GM12875 (cell line): Measurements from ENCODE around the gene ZACN.

Experiments
- H3K4me3 ChIP-seq: one replicate; pipeline ENCODE4 v1.5.1; 2011; ENCODE audit warnings: low read depth, low read length, control low read depth
- TF ChIP-seq, protein P1 (sequence below): IDR thresholded peaks from 2 replicates; pipeline ENCODE4 v1.5.1; 2011; ENCODE audit warnings: low read depth, mild to moderate bottlenecking, control low read depth, inconsistent platforms, low read length, moderate library complexity, borderline replicate concordance; ENCODE audit not compliant: insufficient read depth

The ZACN gene

DNA sequence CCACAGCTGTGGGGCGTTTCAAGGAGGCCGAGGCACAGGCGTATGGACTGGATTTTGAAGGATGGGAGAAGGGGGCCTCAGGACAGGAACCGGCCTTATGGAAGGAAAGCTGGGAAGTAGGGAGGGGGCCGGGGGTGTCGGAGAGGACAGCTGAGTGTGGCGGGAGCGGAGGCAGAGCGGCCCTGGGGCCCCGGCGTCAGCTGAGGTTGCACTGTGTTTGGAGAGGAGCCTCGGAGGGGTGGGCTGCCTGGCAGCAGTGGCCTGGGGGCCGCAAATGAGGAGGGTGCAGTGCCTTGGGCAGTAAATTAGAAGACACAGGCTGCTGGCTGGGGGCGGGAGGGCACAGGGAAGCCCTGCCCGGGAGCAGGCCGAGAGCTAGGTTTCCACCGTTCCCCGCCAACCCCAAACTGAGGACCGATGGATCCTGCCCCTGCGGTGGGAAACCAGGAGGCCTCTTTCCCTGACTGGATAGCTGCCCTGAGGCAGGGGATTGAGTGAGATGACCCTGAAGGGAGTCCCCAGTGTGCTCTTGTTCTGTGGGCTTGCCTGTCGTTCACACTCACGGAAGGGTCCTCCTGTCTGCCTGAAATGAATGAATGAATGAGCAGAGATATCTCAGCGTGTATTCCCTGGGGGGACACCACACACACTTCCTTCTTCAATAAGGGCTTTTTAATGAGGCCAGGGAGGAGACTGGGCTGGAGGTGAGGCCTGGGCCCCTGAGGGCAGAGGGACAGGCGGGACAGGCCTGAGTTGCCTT is 43.6 kb downstream of the ZACN start:
- TF ChIP-seq, protein P1, sequence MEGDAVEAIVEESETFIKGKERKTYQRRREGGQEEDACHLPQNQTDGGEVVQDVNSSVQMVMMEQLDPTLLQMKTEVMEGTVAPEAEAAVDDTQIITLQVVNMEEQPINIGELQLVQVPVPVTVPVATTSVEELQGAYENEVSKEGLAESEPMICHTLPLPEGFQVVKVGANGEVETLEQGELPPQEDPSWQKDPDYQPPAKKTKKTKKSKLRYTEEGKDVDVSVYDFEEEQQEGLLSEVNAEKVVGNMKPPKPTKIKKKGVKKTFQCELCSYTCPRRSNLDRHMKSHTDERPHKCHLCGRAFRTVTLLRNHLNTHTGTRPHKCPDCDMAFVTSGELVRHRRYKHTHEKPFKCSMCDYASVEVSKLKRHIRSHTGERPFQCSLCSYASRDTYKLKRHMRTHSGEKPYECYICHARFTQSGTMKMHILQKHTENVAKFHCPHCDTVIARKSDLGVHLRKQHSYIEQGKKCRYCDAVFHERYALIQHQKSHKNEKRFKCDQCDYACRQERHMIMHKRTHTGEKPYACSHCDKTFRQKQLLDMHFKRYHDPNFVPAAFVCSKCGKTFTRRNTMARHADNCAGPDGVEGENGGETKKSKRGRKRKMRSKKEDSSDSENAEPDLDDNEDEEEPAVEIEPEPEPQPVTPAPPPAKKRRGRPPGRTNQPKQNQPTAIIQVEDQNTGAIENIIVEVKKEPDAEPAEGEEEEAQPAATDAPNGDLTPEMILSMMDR = no peak
- H3K4me3 ChIP-seq = no peak overlapping the region

DNA sequence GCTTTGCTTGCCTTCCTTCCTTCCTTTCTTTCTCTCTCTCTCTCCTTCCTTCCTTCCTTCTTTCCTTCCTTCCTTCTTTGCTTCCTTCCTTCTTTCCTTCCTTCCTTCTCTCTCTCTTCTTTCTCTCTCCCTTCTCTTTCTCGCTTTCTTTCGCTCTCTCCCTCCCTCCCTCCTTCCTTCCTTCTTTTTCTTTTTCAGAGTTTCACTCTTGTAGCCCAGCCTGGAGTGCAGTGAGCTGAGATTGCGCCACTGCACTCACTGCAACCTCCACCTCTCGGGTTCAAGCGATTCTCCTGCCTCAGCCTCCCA is 44.2 kb downstream of the ZACN start:
- no peak overlapping the region for H3K4me3 ChIP-seq
- TF ChIP-seq, protein P1 = no peak

DNA sequence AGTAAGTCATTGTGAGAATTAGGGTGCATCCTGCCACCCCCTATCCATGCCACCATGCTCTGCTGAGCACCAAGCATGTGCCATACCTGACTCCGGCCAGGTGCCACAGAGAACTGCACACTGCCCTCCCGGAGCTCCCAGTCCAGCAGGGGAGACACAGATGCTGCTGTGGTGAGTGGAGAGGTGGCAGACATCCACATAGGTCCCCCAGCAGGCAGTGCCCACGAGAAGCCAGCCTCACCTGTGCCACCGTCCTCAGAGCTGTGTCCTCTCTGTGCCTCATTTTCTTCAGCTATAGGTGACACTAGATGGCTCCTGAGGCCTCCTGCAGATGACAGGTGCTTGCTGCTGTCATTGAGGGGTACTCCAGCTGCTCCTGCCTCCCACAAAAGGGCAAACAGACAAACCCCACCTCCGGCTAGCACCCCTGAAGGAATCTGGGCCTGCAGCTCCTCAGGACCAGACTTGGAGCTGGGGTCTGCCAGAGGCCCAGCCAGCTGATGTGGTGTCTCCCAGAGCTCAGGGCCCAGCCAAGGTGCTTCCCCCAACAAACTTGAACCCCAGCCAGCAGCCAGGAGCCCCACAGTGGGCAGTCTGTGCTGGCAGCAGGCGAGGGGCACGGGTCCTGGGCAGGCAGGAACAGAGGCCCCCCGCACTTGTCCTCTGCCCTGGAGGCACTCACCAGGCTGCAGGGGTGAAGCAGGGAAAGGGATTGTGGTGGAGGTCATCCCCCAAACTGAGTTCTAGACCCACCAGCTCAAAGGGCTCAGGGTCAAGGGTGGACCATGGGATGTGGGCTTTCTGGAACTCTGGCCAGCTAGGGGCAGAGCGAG is 45.0 kb downstream of the ZACN start:
- no peak overlapping the region for H3K4me3 ChIP-seq
- TF ChIP-seq, protein P1 = no peak

DNA sequence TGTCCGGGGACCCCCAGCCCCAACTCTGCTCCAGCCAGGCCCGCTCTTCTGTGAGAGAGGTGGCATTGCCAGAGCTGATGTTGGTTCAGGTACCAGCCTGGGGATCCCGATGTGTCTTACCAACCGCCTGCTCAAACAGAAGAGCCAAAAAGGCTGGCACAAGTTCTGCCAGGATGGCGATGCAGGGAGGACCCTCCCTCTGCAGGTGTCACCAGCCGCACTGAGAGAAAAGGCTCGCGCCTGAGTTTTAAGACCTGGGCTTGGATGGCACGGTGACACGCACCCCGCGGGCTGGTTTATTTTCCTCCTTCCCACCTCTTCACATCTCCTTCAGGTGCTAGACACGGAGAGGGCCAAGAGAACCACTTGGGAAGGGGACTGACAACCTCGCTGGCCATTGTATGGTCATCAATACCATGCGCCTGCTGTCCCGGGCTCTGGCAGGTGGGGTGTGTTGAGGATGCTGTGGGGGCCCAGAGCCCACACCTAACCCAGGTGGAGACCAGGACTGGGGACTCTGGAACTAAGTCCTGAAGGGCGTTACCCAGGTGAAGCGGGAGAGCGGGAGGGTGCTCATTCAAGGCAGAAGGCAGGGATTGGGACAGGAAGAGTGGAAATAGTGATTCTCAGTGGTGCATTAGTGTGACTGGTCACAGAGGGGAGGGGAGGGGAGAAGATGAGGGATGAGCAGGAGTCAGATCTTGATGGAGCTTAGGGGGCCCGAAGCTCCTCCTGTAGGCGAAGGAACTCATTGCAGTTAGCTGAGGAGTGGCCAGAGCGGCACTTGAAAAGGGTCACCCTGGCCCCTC is 45.8 kb downstream of the ZACN start:
- H3K4me3 ChIP-seq = no peak overlapping the region
- TF ChIP-seq, protein P1 = peak; percentile 48; the same call in 1 of the 2 replicates

DNA sequence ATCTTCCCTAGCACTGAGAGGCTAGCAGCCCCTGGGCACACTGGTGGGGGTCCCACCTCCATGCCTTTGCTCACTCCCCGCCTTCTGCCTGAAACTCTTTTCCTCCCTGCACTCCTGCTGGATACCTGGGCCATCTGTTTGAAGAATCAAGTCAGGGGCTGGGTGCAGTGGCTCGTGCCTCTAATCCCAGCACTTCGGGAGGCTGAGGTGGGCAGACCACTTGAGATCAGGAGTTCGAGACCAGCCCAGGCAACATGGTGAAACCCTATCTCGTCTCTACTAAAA is 46.4 kb downstream of the ZACN start:
- TF ChIP-seq, protein P1 = no peak
- no peak overlapping the region for H3K4me3 ChIP-seq

DNA sequence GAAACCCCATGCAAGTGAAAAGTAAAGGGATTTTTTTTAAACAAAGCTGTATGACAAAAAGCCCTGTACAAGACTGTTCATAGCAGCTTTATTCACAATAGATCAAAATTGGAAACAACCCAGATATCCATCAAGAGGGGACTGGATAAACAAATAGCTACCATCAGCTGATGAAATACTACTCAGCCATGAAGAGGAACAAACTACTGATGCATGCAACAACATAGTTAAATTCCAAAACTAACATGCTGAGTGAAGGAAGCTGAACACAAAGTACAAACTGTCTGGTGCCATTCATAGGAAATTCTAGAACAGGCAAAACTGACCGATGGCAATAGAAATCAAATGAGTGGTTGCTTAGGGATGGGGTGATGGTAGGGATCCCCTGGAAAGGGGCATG is 46.9 kb downstream of the ZACN start:
- TF ChIP-seq, protein P1 = no peak
- H3K4me3 ChIP-seq = no peak overlapping the region
